GM21447 (cell line): ENCODE measurements around the gene UCKL1.
"Not testable (repeated sequence)": the region's sequence is repeated elsewhere in the genome, so short reads cannot be mapped to it uniquely, and the experiment has no call there.

Experiments used
- ATAC-seq: cut with Tn5 transposase; IDR thresholded peaks from one replicate; pipeline ENCODE4 v1.9.1; 2021; ENCODE audit not compliant: unreplicated experiment

The UCKL1 gene

GRCh38 chr20:63924241-63924640, 32.0 kb downstream of the UCKL1 start:
- no peak for ATAC-seq

- no peak for ATAC-seq
Measured at GRCh38 chr20:63923651-63924050, 32.6 kb downstream of the UCKL1 start.

- no peak for ATAC-seq
Measured at GRCh38 chr20:63920226-63920625, 36.0 kb downstream of the UCKL1 start.

GRCh38 chr20:63919130-63919529, 37.1 kb downstream of the UCKL1 start:
- no peak for ATAC-seq

GRCh38 chr20:63917811-63918210, 38.4 kb downstream of the UCKL1 start:
- no peak for ATAC-seq

GRCh38 chr20:63916371-63916939, 39.8 kb downstream of the UCKL1 start:
- ATAC-seq = not testable (repeated sequence)

GRCh38 chr20:63915471-63915870, 40.7 kb downstream of the UCKL1 start:
- no peak for ATAC-seq

- no peak for ATAC-seq
Measured at GRCh38 chr20:63913768-63914167, 42.4 kb downstream of the UCKL1 start.

GRCh38 chr20:63911176-63911575, 45.0 kb downstream of the UCKL1 start:
- ATAC-seq = no peak

GRCh38 chr20:63908008-63908682, 48.1 kb downstream of the UCKL1 start:
- no peak for ATAC-seq

GRCh38 chr20:63903796-63904561, 52.2 kb downstream of the UCKL1 start:
- no peak for ATAC-seq

- no peak for ATAC-seq
Measured at GRCh38 chr20:63900413-63900812, 55.8 kb downstream of the UCKL1 start.

GRCh38 chr20:63898882-63899558, 57.2 kb downstream of the UCKL1 start:
- ATAC-seq = no peak

- no peak for ATAC-seq
Measured at GRCh38 chr20:63897978-63898561, 58.1 kb downstream of the UCKL1 start.

- peak; percentile 42 for ATAC-seq
Measured at GRCh38 chr20:63896264-63897105, 59.7 kb downstream of the UCKL1 start.

- ATAC-seq = peak; percentile 14
Measured at GRCh38 chr20:63895952-63896263, 60.3 kb downstream of the UCKL1 start.

GRCh38 chr20:63895202-63895951, 60.8 kb downstream of the UCKL1 start:
- peak; percentile 10 for ATAC-seq

GRCh38 chr20:63894358-63895201, 61.6 kb downstream of the UCKL1 start, which contains the start of gene DNAJC5:
TSS of gene DNAJC5 (plus strand) at chr20:63895126. CDS start at chr20:63928346, 33,220 bp downstream.
- ATAC-seq = peak; percentile 61

- ATAC-seq = no peak
Measured at GRCh38 chr20:63893999-63894357, 62.2 kb downstream of the UCKL1 start.
